Liver (tissue), 9 donors: Measurements from ENCODE around the gene PDZD2. TPM values are rescaled to one million over a fixed set of nuclear protein-coding genes. Genes with fewer than 3 reads are reported as not detected.

Experiments used
- DNase-seq: peaks from one replicate; pipeline ENCODE4 v3.0.0-alpha.2; 2017; ENCODE audit warnings: low spot score
- H3K27ac ChIP-seq, 2 donors: one replicate each; pipeline ENCODE4 v1.7.0; 2013; ENCODE audit warnings: inconsistent platforms in 2 of 2, low read length in 2 of 2, control low read depth in 1 of 2, low read depth in 1 of 2, mild to moderate bottlenecking in 1 of 2
- H3K27me3 ChIP-seq, 4 donors: one replicate each; pipeline versions ENCODE4 v1.6.1 to v1.7.0; 2013; ENCODE audit warnings: low read length in 3 of 4, inconsistent platforms in 1 of 4, mild to moderate bottlenecking in 1 of 4, moderate library complexity in 1 of 4; ENCODE audit not compliant: control insufficient read depth in 4 of 4, insufficient read depth in 4 of 4
- H3K36me3 ChIP-seq, 4 donors: one replicate each; pipeline versions ENCODE4 v1.6.1 to v1.7.0; 2013; ENCODE audit warnings: low read length in 3 of 4, mild to moderate bottlenecking in 3 of 4, low read depth in 1 of 4, moderate library complexity in 1 of 4; ENCODE audit not compliant: control insufficient read depth in 4 of 4, insufficient read depth in 3 of 4
- H3K4me1 ChIP-seq, 4 donors: one replicate each; pipeline versions ENCODE4 v1.6.1 to v1.7.0; 2013; ENCODE audit warnings: low read length in 3 of 4, mild to moderate bottlenecking in 3 of 4, moderate library complexity in 1 of 4; ENCODE audit not compliant: control insufficient read depth in 4 of 4, insufficient read depth in 4 of 4
- H3K4me3 ChIP-seq, 3 donors: one replicate each; pipeline versions ENCODE4 v1.6.1 to v1.7.0; 2013; ENCODE audit warnings: low read length in 3 of 3, control low read depth in 1 of 3, low read depth in 1 of 3, mild to moderate bottlenecking in 1 of 3
- H3K9ac ChIP-seq, 2 donors: one replicate each; pipeline ENCODE4 v1.7.0; 2013; ENCODE audit warnings: low read length in 2 of 2, mild to moderate bottlenecking in 2 of 2, moderate library complexity in 2 of 2, control low read depth in 1 of 2, low read depth in 1 of 2
- H3K9me3 ChIP-seq, 4 donors: one replicate each; pipeline versions ENCODE4 v1.6.1 to v1.7.0; 2013; ENCODE audit warnings: low read length in 3 of 4; ENCODE audit not compliant: control insufficient read depth in 4 of 4
- ATF3 ChIP-seq: IDR thresholded peaks from 2 replicates; pipeline ENCODE4 v1.6.1; 2016; ENCODE audit warnings: antibody characterized with exemption
- EGR1 ChIP-seq, 2 donors: IDR thresholded peaks; 2 replicates each; pipeline ENCODE4 v1.6.1; 2016 to 2018; ENCODE audit warnings: antibody characterized with exemption in 2 of 2, low read depth in 2 of 2
- FOXA1 ChIP-seq: IDR thresholded peaks from 2 replicates; pipeline ENCODE4 v1.6.1; 2016; ENCODE audit warnings: antibody characterized with exemption
- GABPA ChIP-seq, 2 donors: IDR thresholded peaks in 1 of 2; conservative IDR thresholded peaks in 1 of 2; 2 replicates each; pipeline ENCODE4 v1.6.1; 2016; ENCODE audit warnings: antibody characterized with exemption in 2 of 2, mild to moderate bottlenecking in 1 of 2, moderate library complexity in 1 of 2
- HNF4A ChIP-seq, 2 donors: conservative IDR thresholded peaks; 2 replicates each; pipeline ENCODE4 v1.6.1; 2016; ENCODE audit warnings: antibody characterized with exemption in 2 of 2, mild to moderate bottlenecking in 2 of 2
- HNF4G ChIP-seq: IDR thresholded peaks from 2 replicates; pipeline ENCODE4 v1.6.1; 2016; ENCODE audit warnings: antibody characterized with exemption
- JUND ChIP-seq, 2 donors: IDR thresholded peaks; 2 replicates each; pipeline ENCODE4 v1.6.1; 2016; ENCODE audit warnings: antibody characterized with exemption in 2 of 2
- NR2F2 ChIP-seq: IDR thresholded peaks from 2 replicates; pipeline ENCODE4 v1.6.1; 2016; ENCODE audit warnings: antibody characterized with exemption
- REST ChIP-seq: IDR thresholded peaks from 2 replicates; pipeline ENCODE4 v1.6.1; 2016; ENCODE audit warnings: antibody characterized with exemption, mild to moderate bottlenecking
- RXRA ChIP-seq, 2 donors: IDR thresholded peaks; 2 replicates each; pipeline ENCODE4 v1.6.1; 2017 to 2018; ENCODE audit warnings: antibody characterized with exemption in 2 of 2, mild to moderate bottlenecking in 1 of 2
- SP1 ChIP-seq: IDR thresholded peaks from 2 replicates; pipeline ENCODE4 v1.6.1; 2018; ENCODE audit warnings: antibody characterized with exemption, mild to moderate bottlenecking
- TAF1 ChIP-seq: conservative IDR thresholded peaks from 2 replicates; pipeline ENCODE4 v1.6.1; 2016; ENCODE audit warnings: antibody characterized with exemption, mild to moderate bottlenecking
- YY1 ChIP-seq: IDR thresholded peaks from 2 replicates; pipeline ENCODE4 v1.6.1; 2016; ENCODE audit warnings: antibody characterized with exemption, mild to moderate bottlenecking
- ZBTB33 ChIP-seq: IDR thresholded peaks from 2 replicates; pipeline ENCODE4 v1.6.1; 2016; ENCODE audit warnings: antibody characterized with exemption
- WGBS: extraction: QIAGEN DNeasy Blood & Tissue Kit; methylation state at CpG from one replicate; pipeline ENCODE4 v1.1.7; 2013; 5-methylcytosine and 5-hydroxymethylcytosine counted together
- polyA plus RNA-seq, 2 donors: library from polyadenylated mRNA; stranded (reverse) in 1 of 2; unstranded in 1 of 2; fragments of 200-250 nt in 1 of 2; fragments of >200 nt in 1 of 2; fragmentation: Nextera tagmentation in 1 of 2; extraction: Ambion mirVana in 1 of 2; gene quantifications; one replicate each; pipeline versions ENCODE4 v1.2.1 to v1.2.3, GENCODE V29; 2013 to 2015
- total RNA-seq, 2 donors: library from RNA; depleted of rRNA; stranded (reverse); fragments of >200 nt; gene quantifications; one replicate each; pipeline ENCODE4 v1.2.3, GENCODE V29; 2014
- TF ChIP-seq, protein P1 (sequence below): fragments of 150-350 bp; IDR thresholded peaks from 2 replicates; pipeline ENCODE4 v1.5.1; 2017; ENCODE audit warnings: improper control_type of control experiment, low read depth, low read length; ENCODE audit not compliant: missing input control
- donor health status: healthy.
- donor health status: healthy.
- donor health status: healthy.
- donor health status: healthy.
- donor health status: healthy.

The PDZD2 gene
- total and polyA plus RNA-seq, 4 donors: 0.27 to 1.1 (median 0.54) TPM

- DNase-seq: no peak
- Histone ChIP-seq H3K27me3 (no peaks in the 10 kb centered on the region), H3K4me3 (no peak overlapping the region), H3K27ac (no peak overlapping the region), H3K9ac (no peak overlapping the region), H3K9me3 (no peaks in the 10 kb centered on the region), H3K4me1 (no peaks in the 10 kb centered on the region), H3K36me3 (no peaks in the 10 kb centered on the region)
- 90% methylated on average over 9 of the region's 9 CpGs for WGBS
- TF ChIP-seq SP1: no peak
- no peak for TF ChIP-seq YY1
- TF ChIP-seq RXRA (IDR thresholded peaks at IDR 0.05): no peak
- TF ChIP-seq, protein P1, sequence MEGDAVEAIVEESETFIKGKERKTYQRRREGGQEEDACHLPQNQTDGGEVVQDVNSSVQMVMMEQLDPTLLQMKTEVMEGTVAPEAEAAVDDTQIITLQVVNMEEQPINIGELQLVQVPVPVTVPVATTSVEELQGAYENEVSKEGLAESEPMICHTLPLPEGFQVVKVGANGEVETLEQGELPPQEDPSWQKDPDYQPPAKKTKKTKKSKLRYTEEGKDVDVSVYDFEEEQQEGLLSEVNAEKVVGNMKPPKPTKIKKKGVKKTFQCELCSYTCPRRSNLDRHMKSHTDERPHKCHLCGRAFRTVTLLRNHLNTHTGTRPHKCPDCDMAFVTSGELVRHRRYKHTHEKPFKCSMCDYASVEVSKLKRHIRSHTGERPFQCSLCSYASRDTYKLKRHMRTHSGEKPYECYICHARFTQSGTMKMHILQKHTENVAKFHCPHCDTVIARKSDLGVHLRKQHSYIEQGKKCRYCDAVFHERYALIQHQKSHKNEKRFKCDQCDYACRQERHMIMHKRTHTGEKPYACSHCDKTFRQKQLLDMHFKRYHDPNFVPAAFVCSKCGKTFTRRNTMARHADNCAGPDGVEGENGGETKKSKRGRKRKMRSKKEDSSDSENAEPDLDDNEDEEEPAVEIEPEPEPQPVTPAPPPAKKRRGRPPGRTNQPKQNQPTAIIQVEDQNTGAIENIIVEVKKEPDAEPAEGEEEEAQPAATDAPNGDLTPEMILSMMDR: no peak
- no peak for TF ChIP-seq ATF3
- TF ChIP-seq HNF4G: no peak
- no peak for TF ChIP-seq NR2F2
- no peak for TF ChIP-seq TAF1
- no peak for TF ChIP-seq REST
- no peak for TF ChIP-seq FOXA1
- TF ChIP-seq ZBTB33: no peak
- TF ChIP-seq EGR1 (IDR thresholded peaks at IDR 0.05; ENCODE audit: low read depth in 2 of 2): no peak
- TF ChIP-seq HNF4A (conservative IDR thresholded peaks at IDR 0.05): no peak
- TF ChIP-seq GABPA (IDR thresholded peaks at IDR 0.05 in 1 of 2, conservative IDR thresholded peaks at IDR 0.05 in 1 of 2): no peak
- no peak for TF ChIP-seq JUND (IDR thresholded peaks at IDR 0.05)
Observed at GRCh38 chr5:32008746-32009145, 369.8 kb downstream of the PDZD2 start.

DNA sequence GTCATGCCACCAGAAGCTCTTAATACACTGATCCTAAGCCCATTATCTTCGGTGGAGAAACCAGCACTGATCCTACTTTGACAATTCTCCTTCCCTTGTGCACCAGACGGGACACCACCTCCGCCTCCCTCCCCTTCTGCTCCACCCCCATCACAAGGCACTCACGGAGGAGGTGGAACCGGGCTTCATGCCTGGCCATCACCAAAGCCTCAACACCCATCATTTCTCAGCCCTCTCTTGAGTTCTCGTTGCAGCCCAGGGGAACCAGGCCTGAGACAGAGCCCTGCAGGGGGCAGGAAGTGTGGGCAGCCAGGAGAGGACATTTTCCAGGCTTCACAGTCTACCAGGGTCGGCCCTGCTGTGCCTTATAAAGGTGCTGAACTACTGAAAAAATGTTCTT is 374.7 kb downstream of the PDZD2 start:
- Histone ChIP-seq H3K27ac (no peak overlapping the region), H3K9ac (no peak overlapping the region), H3K4me1 (no peaks in the 10 kb centered on the region), H3K36me3 (no peaks in the 10 kb centered on the region), H3K27me3 (no peaks in the 10 kb centered on the region), H3K4me3 (no peak overlapping the region), H3K9me3 (no peaks in the 10 kb centered on the region)
- no peak for DNase-seq
- TF ChIP-seq GABPA (IDR thresholded peaks at IDR 0.05 in 1 of 2, conservative IDR thresholded peaks at IDR 0.05 in 1 of 2): no peak
- WGBS: 59% methylated on average over 7 of the region's 7 CpGs
